IMR-90 (cell line): Measurements from ENCODE around the gene OR51G1.

Experiments used
- BHLHE40 ChIP-seq: fragments of 150-350 bp; IDR thresholded peaks from 2 replicates; pipeline ENCODE4 v1.6.1; 2016; ENCODE audit warnings: mild to moderate bottlenecking, low read depth, low read length
- CEBPB ChIP-seq: IDR thresholded peaks from 2 replicates; pipeline ENCODE4 v1.6.1; 2012; ENCODE audit warnings: low read depth, low read length, improper control_type of control experiment
- MAFK ChIP-seq: IDR thresholded peaks from 2 replicates; pipeline ENCODE4 v1.6.1; 2012; ENCODE audit warnings: low read depth, low read length, improper control_type of control experiment
- MAZ ChIP-seq: IDR thresholded peaks from 2 replicates; pipeline ENCODE4 v1.6.1; 2012; ENCODE audit warnings: low read depth, mild to moderate bottlenecking, low read length, improper control_type of control experiment, moderate library complexity, borderline replicate concordance
- MXI1 ChIP-seq: IDR thresholded peaks from 2 replicates; pipeline ENCODE4 v1.6.1; 2012; ENCODE audit warnings: low read depth, mild to moderate bottlenecking, low read length, moderate library complexity, borderline replicate concordance
- NFE2L2 ChIP-seq: fragments of 150-350 bp; IDR thresholded peaks from 2 replicates; pipeline ENCODE4 v1.6.1; 2016; ENCODE audit warnings: low read depth, mild to moderate bottlenecking, low read length
- POLR2A ChIP-seq: IDR thresholded peaks from 2 replicates; pipeline ENCODE4 v1.6.1; 2012; ENCODE audit warnings: mild to moderate bottlenecking, low read depth, low read length
- RAD21 ChIP-seq: IDR thresholded peaks from 2 replicates; pipeline ENCODE4 v1.6.1; 2012; ENCODE audit warnings: low read length, improper control_type of control experiment
- SMC3 ChIP-seq: fragments of 150-350 bp; IDR thresholded peaks from 2 replicates; pipeline ENCODE4 v1.6.1; 2016; ENCODE audit warnings: low read depth, mild to moderate bottlenecking, antibody characterized with exemption, low read length, moderate library complexity
- TF ChIP-seq, protein P1 (sequence below): conservative IDR thresholded peaks from 2 replicates; pipeline ENCODE4 v1.5.1; 2012; ENCODE audit warnings: mild to moderate bottlenecking, low read depth, low read length, improper control_type of control experiment
- TF ChIP-seq, protein P2 (sequence below): fragments of 150-350 bp; IDR thresholded peaks from 2 replicates; pipeline ENCODE4 v1.6.1; 2017; ENCODE audit warnings: mild to moderate bottlenecking, antibody characterized with exemption, low read length, low read depth

- TF ChIP-seq, protein P1, sequence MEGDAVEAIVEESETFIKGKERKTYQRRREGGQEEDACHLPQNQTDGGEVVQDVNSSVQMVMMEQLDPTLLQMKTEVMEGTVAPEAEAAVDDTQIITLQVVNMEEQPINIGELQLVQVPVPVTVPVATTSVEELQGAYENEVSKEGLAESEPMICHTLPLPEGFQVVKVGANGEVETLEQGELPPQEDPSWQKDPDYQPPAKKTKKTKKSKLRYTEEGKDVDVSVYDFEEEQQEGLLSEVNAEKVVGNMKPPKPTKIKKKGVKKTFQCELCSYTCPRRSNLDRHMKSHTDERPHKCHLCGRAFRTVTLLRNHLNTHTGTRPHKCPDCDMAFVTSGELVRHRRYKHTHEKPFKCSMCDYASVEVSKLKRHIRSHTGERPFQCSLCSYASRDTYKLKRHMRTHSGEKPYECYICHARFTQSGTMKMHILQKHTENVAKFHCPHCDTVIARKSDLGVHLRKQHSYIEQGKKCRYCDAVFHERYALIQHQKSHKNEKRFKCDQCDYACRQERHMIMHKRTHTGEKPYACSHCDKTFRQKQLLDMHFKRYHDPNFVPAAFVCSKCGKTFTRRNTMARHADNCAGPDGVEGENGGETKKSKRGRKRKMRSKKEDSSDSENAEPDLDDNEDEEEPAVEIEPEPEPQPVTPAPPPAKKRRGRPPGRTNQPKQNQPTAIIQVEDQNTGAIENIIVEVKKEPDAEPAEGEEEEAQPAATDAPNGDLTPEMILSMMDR: no peak
- TF ChIP-seq POLR2A: no peak
- no peak for TF ChIP-seq SMC3
- no peak for TF ChIP-seq MAZ
- TF ChIP-seq NFE2L2: no peak
- no peak for TF ChIP-seq MXI1
- no peak for TF ChIP-seq MAFK
- no peak for TF ChIP-seq CEBPB
- TF ChIP-seq BHLHE40: no peak
- TF ChIP-seq, protein P2, sequence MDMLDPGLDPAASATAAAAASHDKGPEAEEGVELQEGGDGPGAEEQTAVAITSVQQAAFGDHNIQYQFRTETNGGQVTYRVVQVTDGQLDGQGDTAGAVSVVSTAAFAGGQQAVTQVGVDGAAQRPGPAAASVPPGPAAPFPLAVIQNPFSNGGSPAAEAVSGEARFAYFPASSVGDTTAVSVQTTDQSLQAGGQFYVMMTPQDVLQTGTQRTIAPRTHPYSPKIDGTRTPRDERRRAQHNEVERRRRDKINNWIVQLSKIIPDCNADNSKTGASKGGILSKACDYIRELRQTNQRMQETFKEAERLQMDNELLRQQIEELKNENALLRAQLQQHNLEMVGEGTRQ: no peak
- no peak for TF ChIP-seq RAD21
Measured at GRCh38 chr11:4932751-4933150, 8.6 kb upstream of the OR51G1 start.
